H1 (cell line): Measurements from ENCODE around the gene PBXIP1. TPM values are rescaled to one million over a fixed set of nuclear protein-coding genes. Genes with fewer than 3 reads are reported as not detected.

Source experiments
- ASH2L ChIP-seq: fragments of 200-600, 300-600 bp; sonication (generic); IDR thresholded peaks from one replicate; pipeline ENCODE4 v1.7.1; 2017; ENCODE audit warnings: low read length
- ATF3 ChIP-seq: IDR thresholded peaks from 2 replicates; pipeline ENCODE4 v1.6.1; 2011; ENCODE audit warnings: low read depth, mild to moderate bottlenecking, low read length; ENCODE audit not compliant: insufficient read depth
- BCL11A ChIP-seq, 2 experiments: IDR thresholded peaks; one replicate each; pipeline ENCODE4 v1.6.1; 2011; ENCODE audit warnings: low read depth in 2 of 2, low read length in 2 of 2, mild to moderate bottlenecking in 2 of 2
- BRCA1 ChIP-seq: IDR thresholded peaks from 2 replicates; pipeline ENCODE4 v1.6.1; 2012; ENCODE audit warnings: low read depth, low read length, improper control_type of control experiment
- CHD2 ChIP-seq: IDR thresholded peaks from 2 replicates; pipeline ENCODE4 v1.6.1; 2012; ENCODE audit warnings: low read length, improper control_type of control experiment
- EZH2 ChIP-seq: fragments of 200-600 bp; sonication (generic); IDR thresholded peaks from 2 replicates; pipeline ENCODE4 v1.7.1; 2012; ENCODE audit warnings: low read depth, mild to moderate bottlenecking, moderate library complexity, low read length, inconsistent platforms; ENCODE audit not compliant: severe bottlenecking
- HDAC6 ChIP-seq: IDR thresholded peaks from one replicate; pipeline ENCODE4 v1.7.1; 2012; ENCODE audit warnings: low read depth, mild to moderate bottlenecking, inconsistent platforms, low read length, moderate library complexity
- JUND ChIP-seq: IDR thresholded peaks from 2 replicates; pipeline ENCODE4 v1.6.1; 2011; ENCODE audit warnings: mild to moderate bottlenecking, improper control_type of control experiment, low read length
- MAX ChIP-seq: IDR thresholded peaks from 2 replicates; pipeline ENCODE4 v1.6.1; 2012; ENCODE audit warnings: inconsistent platforms
- NANOG ChIP-seq: IDR thresholded peaks from 2 replicates; pipeline ENCODE4 v1.6.1; 2011; ENCODE audit warnings: low read length, low read depth, mild to moderate bottlenecking, inconsistent platforms; ENCODE audit not compliant: insufficient read depth, poor library complexity, severe bottlenecking
- PHF8 ChIP-seq: fragments of 200-600 bp; sonication (generic); conservative IDR thresholded peaks from 2 replicates; pipeline ENCODE4 v1.7.1; 2012; ENCODE audit warnings: low read depth, mild to moderate bottlenecking, inconsistent platforms, low read length, moderate library complexity
- RBBP5 ChIP-seq: IDR thresholded peaks from 2 replicates; pipeline ENCODE4 v1.7.1; 2012; ENCODE audit warnings: low read depth, mild to moderate bottlenecking, inconsistent platforms, low read length, moderate library complexity, borderline replicate concordance
- RFX5 ChIP-seq: IDR thresholded peaks from 2 replicates; pipeline ENCODE4 v1.6.1; 2011; ENCODE audit warnings: low read depth, low read length, improper control_type of control experiment, borderline replicate concordance
- RNF2 ChIP-seq: fragments of 200-900, 300-1000 bp; sonication (generic); IDR thresholded peaks from 2 replicates; pipeline ENCODE4 v1.7.1; 2016; ENCODE audit warnings: borderline replicate concordance, low read depth, mild to moderate bottlenecking, antibody characterized with exemption, low read length; ENCODE audit not compliant: poor library complexity, severe bottlenecking; ENCODE audit errors: missing control alignments
- SAP30 ChIP-seq: fragments of 300-600 bp; sonication (generic); IDR thresholded peaks from 2 replicates; pipeline ENCODE4 v1.7.1; 2012; ENCODE audit warnings: low read length, moderate library complexity, mild to moderate bottlenecking, inconsistent platforms; ENCODE audit not compliant: insufficient read depth, insufficient replicate concordance
- SIRT6 ChIP-seq: IDR thresholded peaks from one replicate; pipeline ENCODE4 v1.7.1; 2012; ENCODE audit warnings: low read length, inconsistent platforms
- SP2 ChIP-seq: IDR thresholded peaks from 2 replicates; pipeline ENCODE4 v1.6.1; 2012; ENCODE audit warnings: mild to moderate bottlenecking, low read length, inconsistent platforms
- TBP ChIP-seq: IDR thresholded peaks from 2 replicates; pipeline ENCODE4 v1.6.1; 2011; ENCODE audit warnings: low read depth, low read length, improper control_type of control experiment
- TEAD4 ChIP-seq: IDR thresholded peaks from 2 replicates; pipeline ENCODE4 v1.6.1; 2012; ENCODE audit warnings: low read depth, low read length, inconsistent platforms, mixed read lengths
- YY1 ChIP-seq: IDR thresholded peaks from 2 replicates; pipeline ENCODE4 v1.6.1; 2011; ENCODE audit warnings: low read depth, mild to moderate bottlenecking, low read length
- polyA plus RNA-seq, 7 experiments: library from polyadenylated mRNA; depleted of rRNA in 3 of 7; stranded (reverse) in 5 of 7; unstranded in 2 of 7; fragments of >200 nt in 5 of 7; fragments of 200-250 nt in 2 of 7; gene quantifications; 1 replicate in 5 of 7; 2 replicates in 1 of 7; 4 replicates in 1 of 7; pipeline versions ENCODE4 v1.2.1 to v1.2.3, GENCODE V29; 2011 to 2013; ENCODE audit warnings: missing spikeins in 2 of 7, mixed read lengths in 2 of 7
- total RNA-seq: library from RNA; stranded (reverse); fragmentation: NEBNext Ultra II Directional; extraction: Animal tissue kit (Norgen Biotek cat#: 25700); gene quantifications from 2 replicates; pipeline ENCODE4 v1.2.1, GENCODE V29; 2021
- TF ChIP-seq, protein P1 (sequence below), 3 experiments: IDR thresholded peaks; 1 replicate in 2 of 3; 2 replicates in 1 of 3; pipeline versions ENCODE4 v1.5.1 to v1.6.1; 2011; ENCODE audit warnings: low read length in 3 of 3, mild to moderate bottlenecking in 3 of 3, inconsistent platforms in 2 of 3, low read depth in 1 of 3, moderate library complexity in 1 of 3; ENCODE audit not compliant: insufficient read depth in 1 of 3; ENCODE audit errors: control extremely low read depth in 1 of 3

Gene PBXIP1
- total and polyA plus RNA-seq, 2 of the 8 experiments (the other 6 are each of a cell fraction or from before 2014, with no cell fraction given) = 12.0 to 19.8 TPM

DNA sequence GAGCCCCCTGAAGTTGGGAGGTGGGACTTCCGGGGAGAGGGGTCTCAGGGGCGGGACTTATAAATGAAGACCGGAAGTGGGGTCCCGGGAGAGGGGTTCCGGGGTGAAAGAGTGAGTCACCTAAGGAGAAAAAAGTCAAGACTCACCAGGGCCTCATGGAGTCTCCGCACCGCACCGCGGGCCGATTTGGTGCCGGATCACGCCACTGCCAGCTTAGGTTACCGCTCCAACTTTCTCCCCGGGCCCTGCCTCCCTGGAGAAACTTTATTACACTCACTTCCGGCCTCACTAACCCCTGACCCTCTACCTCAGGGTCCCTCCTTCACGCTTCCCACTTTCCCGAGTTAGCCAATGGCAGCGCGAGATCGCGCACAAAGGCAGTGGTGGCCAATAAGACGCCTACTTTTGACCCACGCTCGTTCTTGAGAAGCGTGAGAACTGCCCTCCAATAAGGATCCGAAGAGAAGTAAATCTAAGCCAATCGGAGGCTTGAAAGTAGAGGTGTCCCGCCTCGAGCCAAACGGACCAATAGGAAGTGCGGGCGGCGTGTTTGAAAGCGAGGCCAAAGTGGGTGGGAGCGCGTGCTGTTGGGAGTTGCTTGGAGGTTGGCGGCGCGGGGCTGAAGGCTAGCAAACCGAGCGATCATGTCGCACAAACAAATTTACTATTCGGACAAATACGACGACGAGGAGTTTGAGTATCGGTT, 18.4 kb upstream of the PBXIP1 start, which contains the start of gene CKS1B (continued):
- TF ChIP-seq BRCA1 = no peak
- TF ChIP-seq RNF2 = no peak
- TF ChIP-seq BCL11A (IDR thresholded peaks at IDR 0.05; ENCODE audit: low read depth in 2 of 2, low read length in 2 of 2) = no peak
- TF ChIP-seq NANOG = no peak
- TF ChIP-seq EZH2 = no peak
- TF ChIP-seq RBBP5 = peak; percentile 20; the same call in 1 of the 2 replicates
- peak; percentile 63 for TF ChIP-seq TBP
- peak; percentile 80 for TF ChIP-seq PHF8
- TF ChIP-seq SIRT6 = no peak
- 0 out of 2 replicates have a peak, but pooled peaks have one; percentile 20 for TF ChIP-seq ATF3
- TF ChIP-seq ASH2L = peak; percentile 76
- peak; percentile 93 for TF ChIP-seq MAX
- peak; percentile 88 for TF ChIP-seq CHD2
- TF ChIP-seq, protein P1, sequence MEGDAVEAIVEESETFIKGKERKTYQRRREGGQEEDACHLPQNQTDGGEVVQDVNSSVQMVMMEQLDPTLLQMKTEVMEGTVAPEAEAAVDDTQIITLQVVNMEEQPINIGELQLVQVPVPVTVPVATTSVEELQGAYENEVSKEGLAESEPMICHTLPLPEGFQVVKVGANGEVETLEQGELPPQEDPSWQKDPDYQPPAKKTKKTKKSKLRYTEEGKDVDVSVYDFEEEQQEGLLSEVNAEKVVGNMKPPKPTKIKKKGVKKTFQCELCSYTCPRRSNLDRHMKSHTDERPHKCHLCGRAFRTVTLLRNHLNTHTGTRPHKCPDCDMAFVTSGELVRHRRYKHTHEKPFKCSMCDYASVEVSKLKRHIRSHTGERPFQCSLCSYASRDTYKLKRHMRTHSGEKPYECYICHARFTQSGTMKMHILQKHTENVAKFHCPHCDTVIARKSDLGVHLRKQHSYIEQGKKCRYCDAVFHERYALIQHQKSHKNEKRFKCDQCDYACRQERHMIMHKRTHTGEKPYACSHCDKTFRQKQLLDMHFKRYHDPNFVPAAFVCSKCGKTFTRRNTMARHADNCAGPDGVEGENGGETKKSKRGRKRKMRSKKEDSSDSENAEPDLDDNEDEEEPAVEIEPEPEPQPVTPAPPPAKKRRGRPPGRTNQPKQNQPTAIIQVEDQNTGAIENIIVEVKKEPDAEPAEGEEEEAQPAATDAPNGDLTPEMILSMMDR (IDR thresholded peaks at IDR 0.05; ENCODE audit: control extremely low read depth in 1 of 3, insufficient read depth in 1 of 3, low read depth in 1 of 3, low read length in 3 of 3) = no peak
- TF ChIP-seq JUND = peak; percentile 89
- peak; percentile 69 for TF ChIP-seq SP2
- TF ChIP-seq HDAC6 = no peak
- no peak for TF ChIP-seq RFX5
- TF ChIP-seq TEAD4 = no peak
- no peak for TF ChIP-seq SAP30
- no peak for TF ChIP-seq YY1
